ENCODE measurements around the gene ATG4B.
A peak's percentile ranks its signal among the peaks of the same experiment; 100 is the strongest.
"Not testable (repeated sequence)": the region's sequence is repeated elsewhere in the genome, so short reads cannot be mapped to it uniquely, and the experiment has no call there.

The ATG4B gene

DNA sequence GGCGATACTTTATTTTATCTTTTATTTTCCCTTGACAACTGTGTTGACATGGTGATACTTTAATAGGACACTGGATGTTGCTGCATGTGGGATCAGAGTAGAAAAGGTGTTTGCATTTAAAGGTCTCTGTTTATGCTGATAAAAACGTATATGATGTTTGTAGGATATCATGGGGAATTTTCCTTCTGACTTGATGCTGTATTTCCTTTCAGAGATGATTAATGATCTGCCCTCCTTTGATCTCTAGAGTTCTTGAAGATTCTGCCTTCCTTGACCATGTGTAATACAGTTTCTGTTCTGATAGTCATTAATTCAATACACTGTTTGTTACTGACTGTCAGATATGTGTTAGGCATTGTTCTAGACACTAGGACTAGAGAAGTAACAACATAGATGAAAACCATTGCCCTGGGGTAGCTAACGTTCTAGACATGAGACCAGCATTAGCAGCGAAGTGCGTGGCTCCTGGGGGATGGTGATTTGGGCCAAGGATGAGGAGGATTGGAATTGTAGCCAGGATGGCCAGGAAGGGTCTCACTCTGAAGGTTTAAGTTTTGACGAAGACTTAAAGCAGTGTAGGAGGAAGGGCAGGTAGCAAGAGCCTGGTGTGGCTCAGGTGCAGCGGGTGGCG is 2.8 kb downstream of the ATG4B start:
- no peak for DNase-seq

DNA sequence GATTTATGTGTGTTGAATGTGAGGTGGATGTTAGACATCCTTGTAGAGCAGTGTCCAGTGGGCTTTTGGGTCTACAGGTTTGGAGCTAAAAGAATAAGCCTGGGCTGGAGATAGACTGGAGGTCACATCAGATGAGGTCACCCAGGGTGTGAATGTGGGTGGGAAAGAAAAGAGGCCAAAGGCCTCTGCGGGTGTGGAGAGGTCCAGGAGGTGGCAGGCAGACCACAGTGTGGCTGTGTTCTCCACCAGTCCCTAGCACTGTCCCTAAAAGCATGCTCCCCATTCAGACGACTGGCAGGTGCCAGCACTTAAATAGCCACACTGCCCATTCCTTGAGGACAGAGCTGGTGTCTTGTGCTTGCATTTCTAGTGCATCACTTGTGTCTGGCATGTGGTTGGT is 4.1 kb downstream of the ATG4B start:
- DNase-seq = peak; percentile 46

DNA sequence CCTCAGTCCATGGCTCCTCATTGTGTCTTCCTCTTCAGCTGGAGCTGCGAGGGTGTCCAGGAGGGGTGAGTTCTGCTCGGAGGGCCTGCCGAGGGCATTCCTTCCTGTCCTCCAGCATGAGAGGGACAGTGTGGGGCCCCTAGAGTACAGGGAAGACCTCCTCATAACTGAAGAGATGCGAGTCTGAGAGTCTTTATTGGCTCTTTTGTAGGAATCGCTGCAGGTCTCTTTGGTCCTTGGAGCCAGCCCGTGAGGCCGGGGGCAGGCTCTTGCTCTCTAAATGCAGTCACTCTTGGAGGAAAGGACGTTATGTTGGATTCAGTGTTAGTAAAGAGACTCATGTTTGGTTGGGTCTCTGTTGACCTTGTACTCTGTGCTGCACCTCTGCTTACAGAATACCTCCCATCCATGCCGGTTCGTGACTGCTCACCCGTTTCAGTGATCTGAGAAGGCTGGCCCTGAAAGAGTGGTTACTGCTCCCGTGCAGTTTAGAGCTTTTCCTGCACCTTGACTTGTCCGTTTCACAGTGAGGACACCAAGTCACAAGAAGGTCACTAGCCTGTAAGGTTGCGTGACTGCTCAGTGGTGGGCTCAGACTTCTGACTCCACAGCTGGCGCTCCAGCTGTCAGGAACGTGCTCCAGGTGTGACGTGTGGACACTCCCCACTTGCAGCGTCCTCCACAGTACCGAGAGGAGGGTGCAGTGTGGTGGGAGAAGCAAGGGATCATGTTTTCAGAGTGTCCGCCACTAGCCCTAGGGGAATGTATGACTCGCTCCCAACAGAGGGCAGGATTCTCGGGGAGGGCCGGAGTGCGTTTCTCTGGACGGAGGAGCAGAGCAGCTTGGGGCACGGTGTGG is 7.8 kb downstream of the ATG4B start:
- no peak for DNase-seq

DNA sequence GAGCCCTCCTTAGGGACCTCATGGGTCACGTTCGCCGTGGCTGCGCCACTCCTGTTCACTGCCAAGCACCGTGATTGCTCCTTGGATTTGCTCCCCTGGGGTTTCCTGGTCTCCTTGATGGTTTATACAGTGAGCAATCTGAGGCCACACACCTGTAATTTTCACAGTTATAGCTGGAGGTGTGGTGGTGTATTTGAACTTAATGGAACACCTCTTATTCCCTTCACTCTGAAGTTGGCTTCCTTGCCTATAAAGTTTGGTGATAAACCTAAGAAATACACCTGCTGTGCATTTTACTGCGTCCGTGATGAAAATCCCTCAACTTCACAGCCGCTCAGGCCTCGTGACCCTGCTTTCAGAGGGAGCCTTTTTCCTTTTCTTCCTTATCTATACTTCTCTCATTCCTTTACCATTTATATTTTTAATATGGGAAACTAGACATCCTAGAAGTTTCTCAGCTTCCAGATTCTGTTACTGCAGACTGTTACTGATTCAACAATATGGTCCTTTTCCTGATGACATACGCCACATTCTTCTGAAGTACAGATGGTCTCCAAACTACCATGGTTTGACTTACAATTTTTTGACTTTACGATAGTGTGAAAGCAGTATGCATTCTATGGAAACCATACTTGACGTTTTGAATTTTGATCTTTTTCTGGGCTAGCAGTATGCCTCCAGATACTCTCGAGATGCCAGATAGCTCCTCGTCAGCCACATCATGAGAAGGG is 8.6 kb downstream of the ATG4B start:
- no peak for DNase-seq

DNA sequence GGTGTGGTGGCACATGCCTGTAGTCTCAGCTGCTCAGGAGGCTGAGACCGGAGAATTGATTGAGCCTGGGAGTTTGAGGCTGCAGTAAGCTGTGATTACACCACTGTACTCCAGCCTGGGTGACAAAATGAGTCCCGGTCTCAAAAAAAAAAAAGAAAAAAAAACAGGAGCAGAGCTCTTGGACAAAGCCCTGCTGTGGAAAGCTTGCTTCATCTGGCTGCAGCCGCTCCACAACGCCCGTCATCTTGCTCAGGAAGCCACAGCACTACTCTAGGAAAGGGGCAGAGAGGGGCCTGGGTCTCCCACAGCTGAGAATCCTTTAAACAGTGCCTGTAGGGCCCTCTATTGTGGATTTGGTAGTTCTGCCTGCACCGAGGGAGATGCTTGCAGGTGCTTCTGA is 11.0 kb downstream of the ATG4B start:
- no peak for DNase-seq

DNA sequence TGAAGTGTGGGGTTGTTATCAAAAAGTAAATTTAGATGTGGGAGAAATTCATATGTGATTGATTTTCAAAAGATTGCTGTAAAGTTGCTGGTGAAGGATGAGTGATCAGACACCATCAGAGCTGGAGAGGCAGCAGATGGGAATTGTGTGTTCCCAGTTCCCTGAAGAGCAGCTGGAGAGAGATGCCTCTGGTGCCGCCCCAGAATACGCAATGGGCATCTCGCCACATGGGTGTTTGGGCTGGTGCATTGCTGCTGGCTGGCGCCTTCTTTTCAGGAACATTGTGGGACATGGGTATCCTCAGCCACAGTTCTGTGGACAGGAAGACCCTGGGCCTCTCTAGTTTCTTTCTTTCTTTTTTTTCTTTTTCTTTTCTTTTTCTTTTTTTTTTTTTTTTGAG is 11.9 kb downstream of the ATG4B start:
- DNase-seq = no peak

DNA sequence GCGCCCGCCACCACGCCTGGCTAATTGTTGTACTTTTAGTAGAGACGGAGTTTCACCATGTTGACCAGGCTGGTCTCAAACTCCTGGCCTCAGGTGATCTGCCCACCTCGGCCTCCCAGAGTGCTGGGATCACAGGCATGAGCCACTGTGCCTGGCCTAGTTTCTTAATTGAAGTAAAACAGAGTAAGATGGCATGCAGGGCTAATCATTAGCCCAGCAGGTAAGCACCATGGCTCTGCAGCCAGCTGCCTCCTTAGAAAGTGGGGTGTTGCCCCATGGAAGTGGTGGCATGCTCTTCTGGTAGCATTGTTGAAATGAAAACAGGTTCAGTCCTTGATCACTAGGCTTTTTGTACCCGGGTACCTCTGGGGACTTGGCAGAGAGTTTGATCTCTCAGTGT is 12.4 kb downstream of the ATG4B start:
- DNase-seq = no peak

DNA sequence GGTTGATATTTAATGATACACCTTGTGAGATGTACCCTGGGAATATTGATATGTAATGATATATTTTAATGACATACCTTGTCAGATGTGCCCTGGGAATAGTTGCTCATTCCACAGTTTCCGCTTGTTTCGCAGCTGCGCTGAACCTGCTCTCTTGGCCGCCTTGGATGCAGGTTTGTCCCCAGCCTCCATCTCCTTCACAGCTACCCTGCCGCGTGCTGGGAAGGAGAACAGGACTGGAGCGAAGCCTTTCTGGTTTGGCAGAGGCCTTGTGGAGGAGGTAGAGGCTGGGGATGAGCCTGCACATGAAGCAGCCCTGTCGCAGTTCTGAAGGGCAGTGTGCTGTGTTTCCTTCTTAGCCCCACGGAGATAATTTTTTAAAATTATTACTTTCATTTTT is 14.6 kb downstream of the ATG4B start:
- DNase-seq = no peak

DNA sequence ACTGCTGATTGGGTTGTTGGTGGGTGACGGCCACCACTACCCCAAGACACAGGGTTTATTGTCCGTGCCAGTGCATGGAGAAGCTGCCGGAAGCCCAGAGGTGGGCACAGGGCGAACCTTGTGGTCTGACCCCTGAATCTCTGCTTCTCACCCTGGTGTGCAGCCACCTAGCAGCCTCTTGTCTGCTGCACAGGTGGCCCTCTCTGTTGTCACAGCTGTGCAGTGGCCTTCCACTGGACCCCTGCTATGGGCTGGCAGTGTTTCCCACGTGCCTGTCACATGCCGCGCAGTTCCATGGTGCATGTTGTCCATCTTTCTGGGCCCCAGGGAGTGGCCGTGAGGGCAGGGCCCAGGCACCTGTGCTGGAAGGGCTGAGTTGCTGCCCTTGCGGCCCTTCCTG is 15.2 kb downstream of the ATG4B start:
- DNase-seq = no peak

DNA sequence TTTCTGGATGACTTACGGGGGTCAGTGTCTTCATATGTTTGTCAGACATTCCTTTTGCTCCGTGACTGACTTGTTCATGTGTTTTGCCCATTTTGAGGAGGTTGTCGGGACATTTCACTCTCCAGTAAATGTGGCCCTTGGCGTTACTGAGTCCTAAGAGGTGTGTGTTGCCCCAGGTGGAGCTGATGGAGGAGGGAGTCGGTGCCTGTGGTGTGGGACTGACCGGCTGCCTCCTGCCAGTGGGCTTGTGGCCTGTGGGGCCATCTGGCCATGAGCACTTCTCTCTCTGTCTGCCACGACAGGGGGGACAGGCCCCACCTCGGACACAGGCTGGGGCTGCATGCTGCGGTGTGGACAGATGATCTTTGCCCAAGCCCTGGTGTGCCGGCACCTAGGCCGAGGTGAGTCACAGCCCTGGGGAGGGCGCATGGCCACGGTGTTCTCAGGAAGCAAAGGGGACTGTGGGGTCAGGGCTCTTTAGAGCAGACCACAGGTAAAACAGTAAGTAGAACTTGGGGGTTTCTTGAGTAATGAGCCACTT is 15.8 kb downstream of the ATG4B start:
- no peak for DNase-seq

DNA sequence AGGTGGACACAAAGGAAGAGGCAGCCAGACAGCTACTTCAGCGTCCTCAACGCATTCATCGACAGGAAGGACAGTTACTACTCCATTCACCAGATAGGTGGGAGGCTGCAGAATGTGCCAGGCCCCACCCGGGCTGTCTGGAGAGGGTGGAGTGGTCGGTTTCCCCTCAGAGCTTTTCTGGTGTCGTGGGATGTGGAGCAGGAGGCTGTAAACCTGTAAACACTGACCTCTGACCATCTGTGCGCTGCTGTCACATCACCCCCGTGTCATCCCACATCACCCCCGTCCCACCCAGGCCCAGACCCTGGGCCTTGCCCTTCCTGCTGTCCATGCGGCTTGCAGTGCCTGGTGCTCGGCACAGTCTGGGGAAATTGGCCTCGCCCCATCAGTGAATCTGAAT is 17.1 kb downstream of the ATG4B start:
- no peak for DNase-seq

DNA sequence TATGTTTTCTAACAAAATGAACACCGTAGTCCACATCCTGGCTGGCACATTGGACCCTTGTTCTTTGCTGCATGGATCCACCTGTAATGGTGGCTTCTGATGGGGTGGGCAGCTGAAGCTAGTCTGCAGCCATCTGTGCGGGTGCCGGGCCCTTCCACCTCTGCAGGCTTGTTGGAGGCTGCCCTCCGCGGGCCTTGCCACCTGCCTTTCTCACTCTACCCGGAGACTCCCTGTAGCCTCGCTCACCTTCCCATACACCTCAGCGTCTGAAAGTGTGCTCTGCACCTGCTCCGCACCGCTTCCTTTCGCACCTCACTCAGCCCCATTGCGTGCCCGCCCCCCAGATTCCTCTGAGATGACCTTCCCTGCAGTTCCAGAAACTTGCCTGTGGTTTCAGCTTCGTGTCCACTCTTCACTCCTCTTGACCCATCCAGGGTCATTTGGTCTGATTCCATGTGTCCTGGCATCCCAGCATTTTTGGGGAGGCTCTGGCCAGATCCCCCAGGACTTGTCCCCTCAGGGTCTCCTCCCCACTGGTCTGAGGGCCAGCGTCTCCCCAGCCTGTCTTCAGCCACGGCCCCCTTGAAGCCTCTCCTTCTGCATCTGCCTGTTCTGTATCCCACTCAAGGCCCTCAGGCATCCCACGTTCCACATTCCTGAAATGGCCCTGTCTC is 18.2 kb downstream of the ATG4B start:
- no peak for DNase-seq

DNA sequence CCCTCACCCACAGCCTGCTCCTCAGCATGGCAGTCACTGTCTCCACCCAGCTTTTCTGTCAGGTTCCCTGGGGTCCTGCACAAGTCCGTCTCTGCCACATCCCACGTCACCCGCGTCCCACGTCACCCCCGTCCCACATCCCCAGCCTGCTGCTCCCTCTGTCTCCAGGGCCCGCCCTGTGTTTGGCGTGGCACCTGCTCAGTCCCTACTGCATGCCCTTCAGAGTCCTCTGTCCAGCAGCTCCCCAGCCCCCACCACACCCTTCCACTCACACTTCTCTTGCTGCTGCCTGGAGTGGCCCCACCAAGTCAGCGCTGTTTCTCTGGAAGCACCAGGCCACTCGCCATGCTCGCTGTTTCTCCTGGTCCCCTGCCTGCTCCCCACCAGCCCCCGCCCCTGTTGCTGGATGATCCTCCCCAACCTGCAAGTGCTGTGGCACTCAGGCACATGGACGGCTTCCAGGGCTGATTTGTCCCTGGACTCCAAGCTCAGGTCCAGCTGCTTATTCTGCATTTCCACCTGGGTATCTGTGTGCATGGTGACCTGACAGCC is 18.8 kb downstream of the ATG4B start:
- no peak for DNase-seq

DNA sequence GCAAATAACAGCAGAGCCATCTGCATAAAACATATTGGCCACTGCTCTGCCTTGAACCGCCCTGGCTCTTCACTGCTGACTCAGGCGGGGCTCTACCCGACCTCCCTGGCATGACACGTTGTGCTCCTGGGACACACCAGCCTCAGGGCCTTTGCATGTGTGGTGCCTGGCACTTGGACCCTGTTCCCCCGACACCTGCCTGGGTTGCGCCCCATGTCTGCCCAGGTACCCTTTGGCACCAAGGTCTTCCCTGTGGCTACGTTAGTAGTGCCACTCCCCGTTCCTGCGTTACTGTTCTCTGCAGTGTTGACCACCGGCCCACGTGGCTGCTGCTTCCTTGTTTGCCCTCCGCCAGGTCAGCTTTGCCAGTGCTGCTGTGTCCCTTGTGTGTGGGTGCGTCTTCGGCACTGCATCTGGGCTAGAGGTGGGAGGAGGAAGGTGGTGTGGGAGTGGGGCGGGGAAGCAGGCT is 20.3 kb downstream of the ATG4B start:
- no peak for DNase-seq

DNA sequence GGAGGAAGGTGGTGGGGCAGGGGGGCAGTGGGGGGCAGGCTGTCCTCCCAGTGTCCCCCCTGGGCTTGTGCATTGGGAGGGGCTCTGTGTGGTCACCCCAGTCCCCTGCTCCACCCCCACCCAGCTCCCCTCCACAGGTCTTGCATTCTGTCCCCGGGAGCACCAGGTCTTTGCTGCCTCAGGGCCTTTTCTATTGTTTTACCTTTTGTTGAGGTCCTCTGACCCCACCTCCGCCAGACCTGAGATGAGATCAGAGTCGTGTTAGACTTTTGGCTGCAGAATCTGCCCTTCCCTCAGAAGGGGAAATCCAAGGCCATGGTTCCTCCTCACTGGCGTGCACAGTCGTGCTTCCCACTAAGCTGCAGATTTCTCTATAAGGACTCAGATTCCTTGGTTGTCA is 20.8 kb downstream of the ATG4B start:
- no peak for DNase-seq

DNA sequence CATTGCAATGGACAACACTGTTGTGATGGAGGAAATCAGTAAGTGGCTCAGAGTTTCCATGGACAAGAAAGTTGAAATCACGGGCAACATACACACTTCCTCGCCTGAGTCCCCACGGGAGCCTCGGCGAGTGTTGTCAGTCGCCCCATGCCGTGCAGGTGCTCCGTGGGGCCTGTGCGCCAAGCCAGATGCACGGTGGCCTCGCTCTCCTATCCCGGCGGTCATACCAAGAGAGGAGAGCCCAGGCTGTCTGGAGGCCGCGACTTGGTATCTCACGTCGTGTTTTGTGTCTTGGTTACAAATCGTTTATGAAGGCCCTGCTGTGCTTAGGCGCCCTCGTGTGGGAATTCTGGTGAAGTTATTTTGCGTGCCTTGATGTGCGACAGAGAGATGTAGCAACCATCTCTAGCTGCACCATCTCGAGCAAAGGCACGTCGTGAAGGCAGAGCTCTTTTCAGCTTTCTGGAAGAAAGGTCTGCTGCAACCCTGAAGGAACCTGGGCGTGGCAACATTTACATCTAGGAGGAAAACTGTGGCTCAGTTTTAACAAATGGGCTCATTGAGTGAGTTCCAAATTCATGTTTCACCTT is 21.8 kb downstream of the ATG4B start:
- peak; percentile 42 for DNase-seq

DNA sequence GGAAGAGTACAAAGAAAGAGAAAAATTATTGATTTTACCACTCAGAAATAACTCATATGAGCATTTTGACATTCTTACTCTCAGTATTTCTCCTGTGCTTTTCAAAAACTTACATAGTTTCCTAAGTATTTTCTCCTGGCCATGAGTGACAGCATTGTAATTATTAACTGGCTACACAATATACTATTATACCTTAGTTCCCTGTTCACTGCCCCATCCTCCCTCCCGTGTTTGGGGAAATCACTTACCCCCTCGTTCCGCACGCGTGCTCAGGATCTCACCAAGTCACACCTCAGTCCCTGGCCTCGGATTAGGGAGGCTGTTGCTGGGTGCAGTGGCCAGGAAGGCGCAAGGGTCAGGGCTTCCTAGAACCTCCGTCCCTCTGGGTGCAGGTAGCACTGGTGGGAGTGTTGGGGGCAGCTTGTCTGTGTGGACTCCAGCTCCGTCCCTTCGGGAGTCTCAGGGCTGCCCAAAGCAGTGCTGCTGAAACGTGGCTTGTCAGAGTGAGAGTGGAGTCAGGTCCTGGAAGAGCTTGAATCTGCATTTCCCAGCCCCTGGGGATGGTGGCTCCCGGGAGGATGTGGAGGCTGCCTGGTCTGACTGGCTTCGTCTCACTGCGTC is 23.2 kb downstream of the ATG4B start:
- DNase-seq = no peak

DNA sequence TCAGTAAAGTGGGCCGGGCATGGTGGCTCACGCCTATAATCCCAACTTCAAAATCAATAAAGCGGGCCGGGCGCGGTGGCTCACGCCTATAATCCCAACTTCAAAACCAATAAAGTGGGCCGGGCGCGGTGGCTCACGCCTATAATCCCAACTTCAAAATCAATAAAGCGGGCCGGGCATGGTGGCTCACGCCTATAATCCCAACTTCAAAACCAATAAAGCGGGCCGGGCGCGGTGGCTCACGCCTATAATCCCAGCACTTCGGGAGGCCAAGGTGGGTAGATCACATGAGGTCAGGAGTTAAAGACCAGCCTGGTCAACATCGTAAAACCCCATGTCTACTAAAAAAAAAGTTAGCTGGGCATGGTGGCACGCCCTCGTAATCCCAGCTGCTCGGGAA is 25.2 kb downstream of the ATG4B start:
- not testable (repeated sequence) for DNase-seq

DNA sequence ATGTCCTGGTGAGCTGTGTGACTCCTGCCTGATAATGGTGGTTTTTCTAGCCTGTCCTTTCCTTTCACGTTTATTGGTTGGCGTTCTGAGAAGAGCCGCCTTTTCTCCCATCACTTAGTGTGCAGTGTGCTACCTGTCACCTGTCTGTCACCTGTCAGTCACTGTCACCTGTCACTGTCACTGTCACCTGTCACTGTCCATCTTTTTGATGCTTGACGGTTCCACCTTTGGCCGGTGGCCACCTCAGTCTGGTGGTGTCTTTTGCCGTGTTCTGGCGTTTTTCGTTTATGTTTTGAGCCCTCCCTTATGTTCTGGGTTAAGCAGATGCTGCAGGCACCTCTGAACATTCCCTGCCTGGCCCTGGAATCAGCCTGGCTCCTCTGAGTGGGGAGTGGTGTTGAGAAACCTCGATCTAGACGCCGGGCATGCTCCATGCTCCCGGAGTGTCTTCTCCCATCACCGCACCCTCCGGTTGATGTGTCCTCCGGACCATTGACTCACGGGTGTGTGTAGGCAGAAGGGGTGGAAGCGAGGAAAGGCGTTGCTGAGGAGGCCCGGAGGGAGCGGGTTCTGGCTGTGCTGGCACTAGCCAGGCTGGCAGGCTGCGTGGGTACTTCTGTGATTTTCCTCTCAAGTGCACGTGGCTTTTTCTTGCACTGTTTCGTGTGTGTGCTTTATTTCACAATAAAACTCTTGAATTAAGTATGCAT is 28.4 kb downstream of the ATG4B start:
- no peak for DNase-seq

DNA sequence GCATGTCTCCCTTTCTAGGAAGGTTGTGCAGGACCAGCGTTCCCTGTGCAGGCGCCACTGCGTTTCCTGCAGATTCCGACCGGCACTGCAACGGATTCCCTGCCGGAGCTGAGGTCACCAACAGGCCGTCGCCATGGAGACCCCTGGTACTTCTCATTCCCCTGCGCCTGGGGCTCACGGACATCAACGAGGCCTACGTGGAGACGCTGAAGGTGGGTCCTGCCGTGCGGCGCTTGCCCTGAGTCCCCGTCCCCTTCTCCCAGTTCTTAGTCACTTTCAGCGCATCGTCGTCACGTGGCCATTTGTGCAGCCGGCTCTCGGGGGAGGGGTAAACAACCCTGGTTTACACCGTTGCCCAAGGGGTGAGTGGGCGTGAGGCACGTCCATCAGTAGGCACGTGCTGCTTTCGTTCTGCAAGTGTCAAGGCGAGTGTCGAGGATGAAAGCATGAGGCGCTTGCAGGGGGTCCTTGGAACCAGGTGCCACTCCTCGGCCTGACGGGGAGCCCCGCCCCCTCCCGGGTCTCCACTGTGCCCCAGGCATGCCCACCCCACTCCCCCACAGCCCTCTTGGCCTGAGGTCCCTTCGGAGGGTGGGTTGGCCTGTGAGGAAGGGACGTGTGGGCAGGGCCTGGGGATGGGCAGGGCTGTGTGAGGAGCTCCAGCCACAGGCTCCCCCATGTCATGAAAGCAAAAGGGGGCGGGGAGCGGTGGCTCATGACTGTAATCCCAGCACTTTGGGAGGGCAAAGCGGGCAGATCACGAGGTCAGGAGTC is 29.3 kb downstream of the ATG4B start:
- DNase-seq = no peak

Data from inflammatory macrophage treated with lipopolysaccharide for 4 hours (primary cell).